Liver (tissue), 9 donors: ENCODE measurements around the gene PRRG3. TPM values are rescaled to one million over a fixed set of nuclear protein-coding genes. Genes with fewer than 3 reads are reported as not detected.

ENCODE experiments used
- DNase-seq: peaks from one replicate; pipeline ENCODE4 v3.0.0-alpha.2; 2017; ENCODE audit warnings: low spot score
- H3K27ac ChIP-seq, 2 donors: one replicate each; pipeline ENCODE4 v1.7.0; 2013; ENCODE audit warnings: inconsistent platforms in 2 of 2, low read length in 2 of 2, control low read depth in 1 of 2, low read depth in 1 of 2, mild to moderate bottlenecking in 1 of 2
- H3K27me3 ChIP-seq, 4 donors: one replicate each; pipeline versions ENCODE4 v1.6.1 to v1.7.0; 2013; ENCODE audit warnings: low read length in 3 of 4, inconsistent platforms in 1 of 4, mild to moderate bottlenecking in 1 of 4, moderate library complexity in 1 of 4; ENCODE audit not compliant: control insufficient read depth in 4 of 4, insufficient read depth in 4 of 4
- H3K36me3 ChIP-seq, 4 donors: one replicate each; pipeline versions ENCODE4 v1.6.1 to v1.7.0; 2013; ENCODE audit warnings: low read length in 3 of 4, mild to moderate bottlenecking in 3 of 4, low read depth in 1 of 4, moderate library complexity in 1 of 4; ENCODE audit not compliant: control insufficient read depth in 4 of 4, insufficient read depth in 3 of 4
- H3K4me1 ChIP-seq, 4 donors: one replicate each; pipeline versions ENCODE4 v1.6.1 to v1.7.0; 2013; ENCODE audit warnings: low read length in 3 of 4, mild to moderate bottlenecking in 3 of 4, moderate library complexity in 1 of 4; ENCODE audit not compliant: control insufficient read depth in 4 of 4, insufficient read depth in 4 of 4
- H3K4me3 ChIP-seq, 3 donors: one replicate each; pipeline versions ENCODE4 v1.6.1 to v1.7.0; 2013; ENCODE audit warnings: low read length in 3 of 3, control low read depth in 1 of 3, low read depth in 1 of 3, mild to moderate bottlenecking in 1 of 3
- H3K9ac ChIP-seq, 2 donors: one replicate each; pipeline ENCODE4 v1.7.0; 2013; ENCODE audit warnings: low read length in 2 of 2, mild to moderate bottlenecking in 2 of 2, moderate library complexity in 2 of 2, control low read depth in 1 of 2, low read depth in 1 of 2
- H3K9me3 ChIP-seq, 4 donors: one replicate each; pipeline versions ENCODE4 v1.6.1 to v1.7.0; 2013; ENCODE audit warnings: low read length in 3 of 4; ENCODE audit not compliant: control insufficient read depth in 4 of 4
- ATF3 ChIP-seq: IDR thresholded peaks from 2 replicates; pipeline ENCODE4 v1.6.1; 2016; ENCODE audit warnings: antibody characterized with exemption
- EGR1 ChIP-seq, 2 donors: IDR thresholded peaks; 2 replicates each; pipeline ENCODE4 v1.6.1; 2016 to 2018; ENCODE audit warnings: antibody characterized with exemption in 2 of 2, low read depth in 2 of 2
- FOXA1 ChIP-seq: IDR thresholded peaks from 2 replicates; pipeline ENCODE4 v1.6.1; 2016; ENCODE audit warnings: antibody characterized with exemption
- FOXA2 ChIP-seq: IDR thresholded peaks from 2 replicates; pipeline ENCODE4 v1.6.1; 2016; ENCODE audit warnings: antibody characterized with exemption
- GABPA ChIP-seq, 2 donors: IDR thresholded peaks in 1 of 2; conservative IDR thresholded peaks in 1 of 2; 2 replicates each; pipeline ENCODE4 v1.6.1; 2016; ENCODE audit warnings: antibody characterized with exemption in 2 of 2, mild to moderate bottlenecking in 1 of 2, moderate library complexity in 1 of 2
- HNF4A ChIP-seq, 2 donors: conservative IDR thresholded peaks; 2 replicates each; pipeline ENCODE4 v1.6.1; 2016; ENCODE audit warnings: antibody characterized with exemption in 2 of 2, mild to moderate bottlenecking in 2 of 2
- HNF4G ChIP-seq: IDR thresholded peaks from 2 replicates; pipeline ENCODE4 v1.6.1; 2016; ENCODE audit warnings: antibody characterized with exemption
- NR2F2 ChIP-seq: IDR thresholded peaks from 2 replicates; pipeline ENCODE4 v1.6.1; 2016; ENCODE audit warnings: antibody characterized with exemption
- RAD21 ChIP-seq, 2 donors: IDR thresholded peaks; 2 replicates each; pipeline ENCODE4 v1.6.1; 2016; ENCODE audit warnings: antibody characterized with exemption in 2 of 2, mild to moderate bottlenecking in 2 of 2
- REST ChIP-seq: IDR thresholded peaks from 2 replicates; pipeline ENCODE4 v1.6.1; 2016; ENCODE audit warnings: antibody characterized with exemption, mild to moderate bottlenecking
- RXRA ChIP-seq, 2 donors: IDR thresholded peaks; 2 replicates each; pipeline ENCODE4 v1.6.1; 2017 to 2018; ENCODE audit warnings: antibody characterized with exemption in 2 of 2, mild to moderate bottlenecking in 1 of 2
- SP1 ChIP-seq: IDR thresholded peaks from 2 replicates; pipeline ENCODE4 v1.6.1; 2018; ENCODE audit warnings: antibody characterized with exemption, mild to moderate bottlenecking
- TAF1 ChIP-seq: conservative IDR thresholded peaks from 2 replicates; pipeline ENCODE4 v1.6.1; 2016; ENCODE audit warnings: antibody characterized with exemption, mild to moderate bottlenecking
- YY1 ChIP-seq: IDR thresholded peaks from 2 replicates; pipeline ENCODE4 v1.6.1; 2016; ENCODE audit warnings: antibody characterized with exemption, mild to moderate bottlenecking
- WGBS: extraction: QIAGEN DNeasy Blood & Tissue Kit; methylation state at CpG from one replicate; pipeline ENCODE4 v1.1.7; 2013; 5-methylcytosine and 5-hydroxymethylcytosine counted together
- polyA plus RNA-seq, 2 donors: library from polyadenylated mRNA; stranded (reverse) in 1 of 2; unstranded in 1 of 2; fragments of 200-250 nt in 1 of 2; fragments of >200 nt in 1 of 2; fragmentation: Nextera tagmentation in 1 of 2; extraction: Ambion mirVana in 1 of 2; gene quantifications; one replicate each; pipeline versions ENCODE4 v1.2.1 to v1.2.3, GENCODE V29; 2013 to 2015
- total RNA-seq, 2 donors: library from RNA; depleted of rRNA; stranded (reverse); fragments of >200 nt; gene quantifications; one replicate each; pipeline ENCODE4 v1.2.3, GENCODE V29; 2014
- TF ChIP-seq, protein P1 (sequence below): fragments of 150-350 bp; IDR thresholded peaks from 2 replicates; pipeline ENCODE4 v1.5.1; 2017; ENCODE audit warnings: improper control_type of control experiment, low read depth, low read length; ENCODE audit not compliant: missing input control
- TF ChIP-seq, protein P2 (sequence below): IDR thresholded peaks from 2 replicates; pipeline ENCODE4 v1.6.1; 2016; ENCODE audit warnings: antibody characterized with exemption
- donor health status: healthy.
- donor health status: healthy.
- donor health status: healthy.
- donor health status: healthy.
- donor health status: healthy.

The PRRG3 gene
- total and polyA plus RNA-seq, 4 donors = under 0.01 to 0.05 (median 0.01) TPM; not detected in 1

DNA sequence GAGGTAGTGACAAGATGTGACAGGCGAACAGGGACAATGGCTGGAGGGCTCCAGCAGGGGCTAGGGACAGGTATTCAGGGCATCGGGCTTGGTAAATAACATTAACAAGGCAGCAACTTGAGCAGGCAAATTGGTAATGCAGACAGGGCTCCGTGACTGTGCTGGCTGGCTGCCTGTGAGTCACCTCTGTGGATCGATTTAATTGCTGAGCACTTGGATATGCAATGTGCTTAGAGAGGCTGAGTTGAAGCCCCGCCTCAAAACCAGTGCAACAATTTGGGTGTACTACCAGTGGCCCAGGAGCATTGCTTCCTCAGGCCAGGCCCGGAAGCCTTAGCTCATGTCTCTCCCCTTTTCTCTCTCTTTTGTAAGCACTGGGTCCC lies 58.8 kb downstream of the PRRG3 start:
- TF ChIP-seq HNF4A (conservative IDR thresholded peaks at IDR 0.05) (no peak), YY1 (no peak), RAD21 (IDR thresholded peaks at IDR 0.05) (no peak), EGR1 (IDR thresholded peaks at IDR 0.05; ENCODE audit: low read depth in 2 of 2) (no peak), NR2F2 (no peak), ATF3 (no peak), SP1 (no peak)
- TF ChIP-seq, protein P1, sequence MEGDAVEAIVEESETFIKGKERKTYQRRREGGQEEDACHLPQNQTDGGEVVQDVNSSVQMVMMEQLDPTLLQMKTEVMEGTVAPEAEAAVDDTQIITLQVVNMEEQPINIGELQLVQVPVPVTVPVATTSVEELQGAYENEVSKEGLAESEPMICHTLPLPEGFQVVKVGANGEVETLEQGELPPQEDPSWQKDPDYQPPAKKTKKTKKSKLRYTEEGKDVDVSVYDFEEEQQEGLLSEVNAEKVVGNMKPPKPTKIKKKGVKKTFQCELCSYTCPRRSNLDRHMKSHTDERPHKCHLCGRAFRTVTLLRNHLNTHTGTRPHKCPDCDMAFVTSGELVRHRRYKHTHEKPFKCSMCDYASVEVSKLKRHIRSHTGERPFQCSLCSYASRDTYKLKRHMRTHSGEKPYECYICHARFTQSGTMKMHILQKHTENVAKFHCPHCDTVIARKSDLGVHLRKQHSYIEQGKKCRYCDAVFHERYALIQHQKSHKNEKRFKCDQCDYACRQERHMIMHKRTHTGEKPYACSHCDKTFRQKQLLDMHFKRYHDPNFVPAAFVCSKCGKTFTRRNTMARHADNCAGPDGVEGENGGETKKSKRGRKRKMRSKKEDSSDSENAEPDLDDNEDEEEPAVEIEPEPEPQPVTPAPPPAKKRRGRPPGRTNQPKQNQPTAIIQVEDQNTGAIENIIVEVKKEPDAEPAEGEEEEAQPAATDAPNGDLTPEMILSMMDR = no peak
- TF ChIP-seq, protein P2, sequence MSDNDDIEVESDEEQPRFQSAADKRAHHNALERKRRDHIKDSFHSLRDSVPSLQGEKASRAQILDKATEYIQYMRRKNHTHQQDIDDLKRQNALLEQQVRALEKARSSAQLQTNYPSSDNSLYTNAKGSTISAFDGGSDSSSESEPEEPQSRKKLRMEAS = no peak
- H3K27ac ChIP-seq = no peak overlapping the region
- no peak for DNase-seq
- no peak overlapping the region for H3K4me3 ChIP-seq
- whole genome bisulfite sequencing = 72% methylated on average over 6 of the region's 6 CpGs
- H3K4me1 ChIP-seq = peaks cover 0 to 21% (median 11%) of the 10 kb centered on the region in 4 donors
- H3K9me3 ChIP-seq = no peaks in the 10 kb centered on the region
- peaks cover 0 to 9% (median 0%) of the 10 kb centered on the region in 4 donors for H3K27me3 ChIP-seq
- no peaks in the 10 kb centered on the region for H3K36me3 ChIP-seq
- H3K9ac ChIP-seq = no peak overlapping the region

- Histone ChIP-seq H3K27ac (no peak overlapping the region), H3K9ac (no peak overlapping the region), H3K27me3 (peaks cover 0 to 9% (median 0%) of the 10 kb centered on the region in 4 donors), H3K9me3 (no peaks in the 10 kb centered on the region), H3K36me3 (no peaks in the 10 kb centered on the region), H3K4me1 (peaks cover 0 to 21% (median 11%) of the 10 kb centered on the region in 4 donors), H3K4me3 (no peak overlapping the region)
- WGBS = 83% methylated on average over 11 of the region's 11 CpGs
- no peak for DNase-seq
- TF ChIP-seq FOXA2 (no peak), RAD21 (IDR thresholded peaks at IDR 0.05) (no peak), ATF3 (no peak), HNF4G (no peak), GABPA (IDR thresholded peaks at IDR 0.05 in 1 of 2, conservative IDR thresholded peaks at IDR 0.05 in 1 of 2) (no peak), EGR1 (IDR thresholded peaks at IDR 0.05; ENCODE audit: low read depth in 2 of 2) (no peak), NR2F2 (no peak), RXRA (IDR thresholded peaks at IDR 0.05) (no peak), REST (no peak), FOXA1 (no peak), TAF1 (no peak), YY1 (no peak)
- TF ChIP-seq, protein P1 = no peak
- TF ChIP-seq, protein P2 = no peak
Observed at GRCh38 chrX:151754641-151755215, 59.5 kb downstream of the PRRG3 start.
